Esophagus squamous epithelium (tissue), 4 donors: Measurements from ENCODE around the gene SCG3.

Experiments
- POLR2A ChIP-seq, 4 donors: fragments of 450-650 bp; IDR thresholded peaks; one replicate each; pipeline ENCODE4 v1.6.1; 2017; ENCODE audit warnings: antibody characterized with exemption in 4 of 4, mild to moderate bottlenecking in 4 of 4, moderate library complexity in 3 of 4
- TF ChIP-seq, protein P1 (sequence below), 6 experiments: fragments of 450-650 bp in 4 of 6; fragments of 200-600 bp in 2 of 6; sonication (generic) in 2 of 6; IDR thresholded peaks; one replicate each; pipeline ENCODE4 v1.5.1; 2016 to 2019; ENCODE audit warnings: antibody characterized with exemption in 6 of 6, mild to moderate bottlenecking in 4 of 6, moderate library complexity in 4 of 6

DNA sequence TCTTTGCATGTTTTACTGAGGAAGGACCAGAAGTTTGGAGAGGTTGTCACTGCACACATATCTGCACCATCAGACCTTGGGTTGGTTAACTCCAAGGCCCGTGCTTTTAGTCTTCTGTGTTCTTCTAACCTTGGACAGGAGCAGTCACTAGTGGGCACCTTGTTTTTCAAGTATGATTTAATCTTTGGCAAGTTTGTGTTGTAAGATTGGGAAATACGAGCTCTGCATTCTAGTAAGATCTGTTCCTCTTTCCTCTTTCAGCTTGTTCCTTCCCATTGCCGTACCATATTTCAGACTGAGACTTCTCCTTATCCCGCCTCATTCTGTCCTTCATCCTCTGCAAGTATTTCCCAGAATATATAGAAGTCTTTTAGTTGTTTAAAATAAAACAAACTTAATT is 75.2 kb downstream of the SCG3 start:
- TF ChIP-seq, protein P1, sequence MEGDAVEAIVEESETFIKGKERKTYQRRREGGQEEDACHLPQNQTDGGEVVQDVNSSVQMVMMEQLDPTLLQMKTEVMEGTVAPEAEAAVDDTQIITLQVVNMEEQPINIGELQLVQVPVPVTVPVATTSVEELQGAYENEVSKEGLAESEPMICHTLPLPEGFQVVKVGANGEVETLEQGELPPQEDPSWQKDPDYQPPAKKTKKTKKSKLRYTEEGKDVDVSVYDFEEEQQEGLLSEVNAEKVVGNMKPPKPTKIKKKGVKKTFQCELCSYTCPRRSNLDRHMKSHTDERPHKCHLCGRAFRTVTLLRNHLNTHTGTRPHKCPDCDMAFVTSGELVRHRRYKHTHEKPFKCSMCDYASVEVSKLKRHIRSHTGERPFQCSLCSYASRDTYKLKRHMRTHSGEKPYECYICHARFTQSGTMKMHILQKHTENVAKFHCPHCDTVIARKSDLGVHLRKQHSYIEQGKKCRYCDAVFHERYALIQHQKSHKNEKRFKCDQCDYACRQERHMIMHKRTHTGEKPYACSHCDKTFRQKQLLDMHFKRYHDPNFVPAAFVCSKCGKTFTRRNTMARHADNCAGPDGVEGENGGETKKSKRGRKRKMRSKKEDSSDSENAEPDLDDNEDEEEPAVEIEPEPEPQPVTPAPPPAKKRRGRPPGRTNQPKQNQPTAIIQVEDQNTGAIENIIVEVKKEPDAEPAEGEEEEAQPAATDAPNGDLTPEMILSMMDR (IDR thresholded peaks at IDR 0.05): no peak
- TF ChIP-seq POLR2A (IDR thresholded peaks at IDR 0.05): no peak
